COLO668 (cell line): ENCODE data around the gene DDX10.
"Not testable (repeated sequence)": the region's sequence is repeated elsewhere in the genome, so short reads cannot be mapped to it uniquely, and the experiment has no call there.

ENCODE experiments used
- DNase-seq: peaks from one replicate; lab custom pipeline; 2025; ENCODE audit not compliant: unreplicated experiment; lab: John Stamatoyannopoulos, UW

Gene DDX10

GRCh38 chr11:108664730-108665525 is at the start of gene DDX10:
DDX10 (plus strand) TSS chr11:108665069; CDS start chr11:108665154, 85 bp downstream.
- DNase-seq, result peak; percentile 97

- DNase-seq, result no peak
Observed at GRCh38 chr11:108616549-108616948, 48.3 kb upstream of the DDX10 start.

- no peak for DNase-seq
Observed at GRCh38 chr11:108617055-108617454, 47.8 kb upstream of the DDX10 start.

- DNase-seq, result no peak
Observed at GRCh38 chr11:108618529-108618928, 46.3 kb upstream of the DDX10 start.

- DNase-seq, result no peak
Observed at GRCh38 chr11:108620958-108621772, 43.7 kb upstream of the DDX10 start.

GRCh38 chr11:108622341-108622740 is 42.5 kb upstream of the DDX10 start:
- DNase-seq, result no peak

GRCh38 chr11:108624196-108624925 is 40.5 kb upstream of the DDX10 start:
- DNase-seq, result no peak

GRCh38 chr11:108628326-108628725 is 36.5 kb upstream of the DDX10 start:
- no peak for DNase-seq

GRCh38 chr11:108628812-108629211 is 36.1 kb upstream of the DDX10 start:
- DNase-seq, result no peak

- DNase-seq, result no peak
Observed at GRCh38 chr11:108629274-108629673, 35.6 kb upstream of the DDX10 start.

GRCh38 chr11:108632041-108632704 is 32.7 kb upstream of the DDX10 start:
- no peak for DNase-seq

GRCh38 chr11:108635106-108635505 is 29.8 kb upstream of the DDX10 start:
- no peak for DNase-seq

GRCh38 chr11:108636222-108636621 is 28.6 kb upstream of the DDX10 start:
- no peak for DNase-seq

GRCh38 chr11:108639146-108639545 is 25.7 kb upstream of the DDX10 start:
- DNase-seq, result no peak

GRCh38 chr11:108641752-108642151 is 23.1 kb upstream of the DDX10 start:
- not testable (repeated sequence) for DNase-seq

GRCh38 chr11:108643974-108644373 is 20.9 kb upstream of the DDX10 start:
- DNase-seq, result no peak

GRCh38 chr11:108645970-108646369 is 18.9 kb upstream of the DDX10 start:
- DNase-seq, result no peak

- no peak for DNase-seq
Observed at GRCh38 chr11:108647387-108647700, 17.5 kb upstream of the DDX10 start.

GRCh38 chr11:108647701-108648527 is 17.0 kb upstream of the DDX10 start:
- peak; percentile 56 for DNase-seq

- no peak for DNase-seq
Observed at GRCh38 chr11:108648528-108648885, 16.4 kb upstream of the DDX10 start.
